K562 (cell line): ENCODE measurements around the gene PEX11B. TPM values are rescaled to one million over a fixed set of nuclear protein-coding genes. Genes with fewer than 3 reads are reported as not detected.
A peak's percentile ranks its signal among the peaks of the same experiment; 100 is the strongest.
"Not testable (repeated sequence)": the region's sequence is repeated elsewhere in the genome, so short reads cannot be mapped to it uniquely, and the experiment has no call there.

ENCODE experiments used
- ATAC-seq: fragments of 200-7000 bp; cut with Tn5 transposase; 3 replicates; pipeline ENCODE4 v1.9.1; 2020; ENCODE audit warnings: moderate library complexity
- BruUV-seq: library from RNA; stranded (reverse); fragments of 400-500 nt; replicated peaks from 2 replicates; lab custom pipeline; 2021; lab: Mats Ljungman, UMichigan
- CTCF ChIA-PET: fragments of 300-600 bp; formaldehyde crosslinking; extraction: SDS; loops from one replicate; lab custom pipeline; 2021; ENCODE audit warnings: low intra/inter-chr PET ratio; lab: Yijun Ruan, JAX
- POLR2A ChIA-PET: fragments of 300-600, 350-650 bp; sonication (Branson Sonifier 250); formaldehyde crosslinking; extraction: SDS; loops from one replicate; lab custom pipeline; 2021; ENCODE audit warnings: antibody characterized with exemption, inconsistent platforms; lab: Yijun Ruan, JAX
- DNase-seq, 4 experiments: peaks; one replicate each; pipeline versions ENCODE4 v3.0.0 to v3.0.0-alpha.2; 2011 to 2018; ENCODE audit warnings: low spot score in 3 of 4, mixed read lengths in 3 of 4; ENCODE audit errors: extremely low read depth in 1 of 4
- FAIRE-seq: peaks from 2 replicates; lab custom pipeline; 2011; peaks lifted over from hg19 to GRCh38; lab: Jason Lieb, UNC
- H2AFZ ChIP-seq: 2 replicates; pipeline ENCODE4 v1.6.0; 2011; ENCODE audit warnings: low read depth, low read length, control low read depth, inconsistent platforms
- H3K27ac ChIP-seq: fragments of 200-600 bp; 3 replicates; pipeline ENCODE4 v1.8.0; 2011; ENCODE audit warnings: low read depth, mild to moderate bottlenecking, control low read depth, inconsistent platforms, low read length, moderate library complexity, mixed read lengths; ENCODE audit errors: extremely low read depth
- H3K27me3 ChIP-seq, 2 experiments: fragments of 300-600 bp in 1 of 2; 2 replicates in 1 of 2; 3 replicates in 1 of 2; pipeline versions ENCODE4 v1.6.0 to v1.8.0; 2011; ENCODE audit warnings: inconsistent platforms in 2 of 2, low read length in 2 of 2, mild to moderate bottlenecking in 1 of 2, mixed read lengths in 1 of 2, moderate library complexity in 1 of 2; ENCODE audit not compliant: control insufficient read depth in 2 of 2, insufficient read depth in 2 of 2
- H3K36me3 ChIP-seq: fragments of 300-600 bp; 3 replicates; pipeline ENCODE4 v1.8.0; 2011; ENCODE audit warnings: mild to moderate bottlenecking, low read length, inconsistent platforms; ENCODE audit not compliant: control insufficient read depth, insufficient read depth
- H3K4me1 ChIP-seq, 2 experiments: fragments of 200-600 bp in 1 of 2; replicated peaks in 1 of 2; 2 replicates in 1 of 2; 3 replicates in 1 of 2; pipeline versions ENCODE4 v1.5.1 to v1.8.0; 2011; ENCODE audit warnings: inconsistent platforms in 2 of 2, low read length in 2 of 2, mild to moderate bottlenecking in 1 of 2, mixed read lengths in 1 of 2, moderate library complexity in 1 of 2; ENCODE audit not compliant: control insufficient read depth in 2 of 2, insufficient read depth in 2 of 2
- H3K4me2 ChIP-seq: 2 replicates; pipeline ENCODE4 v1.6.1; 2011; ENCODE audit warnings: low read length, control low read depth, inconsistent platforms, mixed read lengths; ENCODE audit not compliant: insufficient read depth
- H3K4me3 ChIP-seq: fragments of 200-600 bp; sonication (generic), shearing (Covaris generic); 2 replicates; pipeline ENCODE4 v1.5.1; 2016; ENCODE audit warnings: control low read depth, inconsistent platforms
- H3K79me2 ChIP-seq: fragments of 200-600 bp; 3 replicates; pipeline ENCODE4 v1.8.0; 2011; ENCODE audit warnings: low read length, inconsistent platforms; ENCODE audit not compliant: control insufficient read depth, insufficient read depth
- H3K9ac ChIP-seq, 2 experiments: 2 replicates each; pipeline versions ENCODE4 v1.6.0 to v1.6.1; 2011; ENCODE audit warnings: low read depth in 2 of 2, low read length in 2 of 2, control low read depth in 1 of 2, inconsistent platforms in 1 of 2, mild to moderate bottlenecking in 1 of 2, mixed read lengths in 1 of 2; ENCODE audit not compliant: insufficient read depth in 1 of 2
- H3K9me1 ChIP-seq: one replicate; pipeline ENCODE4 v1.6.0; 2011; ENCODE audit warnings: inconsistent platforms, mild to moderate bottlenecking, low read length, moderate library complexity; ENCODE audit not compliant: control insufficient read depth, insufficient read depth
- H3K9me3 ChIP-seq: replicated peaks from 2 replicates; pipeline ENCODE4 v1.5.1; 2011; ENCODE audit warnings: low read depth, low read length, inconsistent platforms; ENCODE audit not compliant: control insufficient read depth, insufficient read depth
- H4K20me1 ChIP-seq: replicated peaks from 2 replicates; pipeline ENCODE4 v1.6.1; 2011; ENCODE audit warnings: low read length, inconsistent platforms, mixed read lengths; ENCODE audit not compliant: control insufficient read depth, insufficient read depth
- ADNP ChIP-seq: fragments of 200-800 bp; sonication (Bioruptor generic); IDR thresholded peaks from 2 replicates; pipeline ENCODE4 v1.6.1; 2016; ENCODE audit warnings: missing genetic modification characterization, missing compliant biosample characterization
- MTA2 ChIP-seq: fragments of 450-650 bp; IDR thresholded peaks from 2 replicates; pipeline ENCODE4 v1.6.1; 2016; ENCODE audit warnings: low read depth
- SMARCC2 ChIP-seq: fragments of 450-650 bp; IDR thresholded peaks from 2 replicates; pipeline ENCODE4 v1.6.1; 2017; ENCODE audit warnings: antibody characterized with exemption, moderate library complexity, mild to moderate bottlenecking, low read depth
- ZNF589 ChIP-seq: fragments of 200-800 bp; sonication (Bioruptor generic); IDR thresholded peaks from 2 replicates; pipeline ENCODE4 v1.6.1; 2016; ENCODE audit warnings: low read depth, missing genetic modification characterization, missing compliant biosample characterization
- WGBS: fragments of 100-300 bp; shearing (Covaris generic); methylation state at CpG from one replicate; pipeline ENCODE4 v1.1.6; 2016; ENCODE audit warnings: low coverage, mixed read lengths; ENCODE audit not compliant: insufficient coverage; ENCODE audit errors: missing lambda C conversion rate; 5-methylcytosine and 5-hydroxymethylcytosine counted together
- in situ Hi-C: fragments of 300-500 bp; cut with MboI; formaldehyde crosslinking; loops from 4 replicates; pipeline ENCODE4 v1.15.0; 2018; ENCODE audit warnings: inconsistent platforms, mixed read lengths
- intact Hi-C: fragments of 100-400 bp; cut with micrococcal nuclease; formaldehyde crosslinking; loops from 2 replicates; pipeline ENCODE4 v1.14.2; 2022
- polyA plus RNA-seq, 8 experiments: library from polyadenylated mRNA; depleted of rRNA in 4 of 8; stranded (reverse) in 5 of 8; unstranded in 3 of 8; fragments of >200 nt; fragmentation: Nextera tagmentation in 2 of 8; fragmentation: Illumina TruSeq in 1 of 8; extraction: Ambion mirVana in 2 of 8; extraction: Trizol in 1 of 8; gene quantifications; 2 replicates each; pipeline versions ENCODE4 v1.2.1 to v1.2.3, GENCODE V29; 2011 to 2014; ENCODE audit warnings: inconsistent platforms in 1 of 8, missing spikeins in 1 of 8
- total RNA-seq, 7 experiments: library from RNA; depleted of rRNA in 6 of 7; stranded (reverse); fragments of >200 nt in 6 of 7; fragmentation: Illumina TruSeq in 2 of 7; extraction: Trizol in 2 of 7; gene quantifications; 2 replicates each; pipeline versions ENCODE4 v1.2.1 to v1.2.3, GENCODE V29; 2011 to 2021; ENCODE audit warnings: low replicate concordance in 1 of 7
- TF ChIP-seq, protein P1 (sequence below): fragments of 450-650 bp; IDR thresholded peaks from 2 replicates; pipeline ENCODE4 v1.6.1; 2016; ENCODE audit warnings: borderline replicate concordance
- TF ChIP-seq, protein P2 (sequence below): fragments of 450-650 bp; conservative IDR thresholded peaks from 2 replicates; pipeline ENCODE4 v1.6.1; 2016; ENCODE audit warnings: missing genetic modification characterization, low read depth, mild to moderate bottlenecking, missing compliant biosample characterization, moderate library complexity

The PEX11B gene
- total and polyA plus RNA-seq, 9 of the 15 experiments (the other 6 are each of a cell fraction or from before 2014, with no cell fraction given): 13.2 to 60.0 (median 21.7) TPM

DNA sequence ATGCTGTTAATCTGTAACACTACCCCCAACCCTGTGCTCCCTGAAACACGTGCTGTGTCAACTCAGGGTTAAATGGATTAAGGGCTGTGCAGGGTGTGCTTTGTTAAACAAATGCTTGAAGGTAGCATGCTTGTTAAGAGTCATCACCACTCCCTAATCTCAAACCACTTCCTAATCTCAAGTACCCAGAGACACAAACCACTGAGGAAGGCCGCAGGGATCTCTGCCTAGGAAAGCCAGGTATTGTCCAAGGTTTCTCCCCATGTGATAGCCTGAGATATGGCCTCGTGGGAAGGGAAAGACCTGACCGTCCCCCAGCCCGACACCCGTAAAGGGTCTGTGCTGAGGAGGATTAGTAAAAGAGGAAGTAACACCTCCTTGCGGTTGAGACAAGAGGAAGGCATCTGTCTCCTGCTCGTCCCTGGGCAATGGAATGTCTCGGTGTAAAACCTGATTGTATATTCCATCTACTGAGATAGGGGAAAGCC lies 14.0 kb upstream of the PEX11B start:
- Histone ChIP-seq H3K4me2 (peak overlapping the region; percentile 15; the same call in 1 of the 2 replicates), H3K27ac (peak overlapping the region; percentile 46; the same call in 2 of the 3 replicates), H3K4me1 (peaks cover 12% of the 10 kb centered on the region in 2 experiments; a peak in 4 of 5 replicates), H3K36me3 (peaks cover 16% of the 10 kb centered on the region; the same call in 1 of the 3 replicates)
- in situ Hi-C loops, H3K9ac ChIP-seq, H3K9me1 ChIP-seq, H2AFZ ChIP-seq, H3K27me3 ChIP-seq, ATAC-seq, BruUV-seq, H3K9me3 ChIP-seq, H3K79me2 ChIP-seq, CTCF ChIA-PET, H4K20me1 ChIP-seq, H3K4me3 ChIP-seq: not testable (repeated sequence)
- POLR2A ChIA-PET: interaction anchor here (0.7 kb wide), 1 partner anchor 23 kb away, joined by 3 read pairs; no protein-coding TSS in a partner anchor
- FAIRE-seq (peak; percentile 90), DNase-seq (peak in 1 of 4 experiments; percentile 89)
- under 1% methylated on average over 7 of the region's 9 CpGs for WGBS
- intact Hi-C loops: loop anchor here (2.0 kb wide), 1 partner anchor 24 kb away; no protein-coding TSS in a partner anchor
- TF ChIP-seq SMARCC2 (peak; percentile 92), ZNF589 (CRISPR knock-in tag) (peak; percentile 86), MTA2 (peak; percentile 90), ADNP (peak; percentile 45; the same call in 1 of the 2 replicates)
- TF ChIP-seq, protein P1, sequence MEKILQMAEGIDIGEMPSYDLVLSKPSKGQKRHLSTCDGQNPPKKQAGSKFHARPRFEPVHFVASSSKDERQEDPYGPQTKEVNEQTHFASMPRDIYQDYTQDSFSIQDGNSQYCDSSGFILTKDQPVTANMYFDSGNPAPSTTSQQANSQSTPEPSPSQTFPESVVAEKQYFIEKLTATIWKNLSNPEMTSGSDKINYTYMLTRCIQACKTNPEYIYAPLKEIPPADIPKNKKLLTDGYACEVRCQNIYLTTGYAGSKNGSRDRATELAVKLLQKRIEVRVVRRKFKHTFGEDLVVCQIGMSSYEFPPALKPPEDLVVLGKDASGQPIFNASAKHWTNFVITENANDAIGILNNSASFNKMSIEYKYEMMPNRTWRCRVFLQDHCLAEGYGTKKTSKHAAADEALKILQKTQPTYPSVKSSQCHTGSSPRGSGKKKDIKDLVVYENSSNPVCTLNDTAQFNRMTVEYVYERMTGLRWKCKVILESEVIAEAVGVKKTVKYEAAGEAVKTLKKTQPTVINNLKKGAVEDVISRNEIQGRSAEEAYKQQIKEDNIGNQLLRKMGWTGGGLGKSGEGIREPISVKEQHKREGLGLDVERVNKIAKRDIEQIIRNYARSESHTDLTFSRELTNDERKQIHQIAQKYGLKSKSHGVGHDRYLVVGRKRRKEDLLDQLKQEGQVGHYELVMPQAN: peak; percentile 46; the same call in 1 of the 2 replicates
- TF ChIP-seq, protein P2, sequence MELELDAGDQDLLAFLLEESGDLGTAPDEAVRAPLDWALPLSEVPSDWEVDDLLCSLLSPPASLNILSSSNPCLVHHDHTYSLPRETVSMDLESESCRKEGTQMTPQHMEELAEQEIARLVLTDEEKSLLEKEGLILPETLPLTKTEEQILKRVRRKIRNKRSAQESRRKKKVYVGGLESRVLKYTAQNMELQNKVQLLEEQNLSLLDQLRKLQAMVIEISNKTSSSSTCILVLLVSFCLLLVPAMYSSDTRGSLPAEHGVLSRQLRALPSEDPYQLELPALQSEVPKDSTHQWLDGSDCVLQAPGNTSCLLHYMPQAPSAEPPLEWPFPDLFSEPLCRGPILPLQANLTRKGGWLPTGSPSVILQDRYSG (tag): peak; percentile 69; the same call in 1 of the 2 replicates
